Right lung (tissue), 10 donors: ENCODE results near the gene ALDH2. TPM values are rescaled to one million over a fixed set of nuclear protein-coding genes. Genes with fewer than 3 reads are reported as not detected.
"Not testable (repeated sequence)": the region's sequence is repeated elsewhere in the genome, so short reads cannot be mapped to it uniquely, and the experiment has no call there.

Source experiments
- DNase-seq, 2 donors: peaks; one replicate each; pipeline ENCODE4 v3.0.0-alpha.2; 2013
- long read RNA-seq, 8 donors: transcript quantifications; one replicate each; lab custom pipeline, GENCODE V29; 2026
- polyA plus RNA-seq, 5 donors: library from polyadenylated mRNA; unstranded; fragments of 120-200 nt; gene quantifications; one replicate each; pipeline versions ENCODE4 v1.2.1 to v1.2.3, GENCODE V29; 2013; ENCODE audit warnings: inconsistent platforms in 1 of 5, low replicate concordance in 1 of 5; ENCODE audit not compliant: insufficient read length in 5 of 5, insufficient read depth in 1 of 5

Gene ALDH2
- 100 to 1,000 TPM in 2 of 5 donors, 10 to 100 TPM in 3; 79.3 to 103 (median 97.8) TPM for polyA plus RNA-seq
- long read RNA-seq, donor 1, full-length matches to known transcripts: 41 of 78 reads
- long read RNA-seq, donor 1, partial matches to known transcripts: 37 of 78 reads
- long read RNA-seq, donor 1, other reads (novel, unspliced or antisense): 0 of 78 reads
- long read RNA-seq, donor 2, full-length matches to known transcripts: 20 of 26 reads
- long read RNA-seq, donor 2, partial matches to known transcripts: 6 of 26 reads
- long read RNA-seq, donor 2, other reads (novel, unspliced or antisense): 0 of 26 reads
- long read RNA-seq, donor 3, full-length matches to known transcripts: 31 of 63 reads
- long read RNA-seq, donor 3, partial matches to known transcripts: 32 of 63 reads
- long read RNA-seq, donor 3, other reads (novel, unspliced or antisense): 0 of 63 reads
- long read RNA-seq, donor 4, full-length matches to known transcripts: 18 of 27 reads
- long read RNA-seq, donor 4, partial matches to known transcripts: 9 of 27 reads
- long read RNA-seq, donor 4, other reads (novel, unspliced or antisense): 0 of 27 reads
- long read RNA-seq, donor 5, full-length matches to known transcripts: 28 of 28 reads
- long read RNA-seq, donor 5, partial matches to known transcripts: 0 of 28 reads
- long read RNA-seq, donor 5, other reads (novel, unspliced or antisense): 0 of 28 reads
- long read RNA-seq, donor 6, full-length matches to known transcripts: 31 of 36 reads
- long read RNA-seq, donor 6, partial matches to known transcripts: 5 of 36 reads
- long read RNA-seq, donor 6, other reads (novel, unspliced or antisense): 0 of 36 reads
- long read RNA-seq, donor 7, full-length matches to known transcripts: 27 of 27 reads
- long read RNA-seq, donor 7, partial matches to known transcripts: 0 of 27 reads
- long read RNA-seq, donor 7, other reads (novel, unspliced or antisense): 0 of 27 reads
- long read RNA-seq, donor 8, full-length matches to known transcripts: 11 of 11 reads
- long read RNA-seq, donor 8, partial matches to known transcripts: 0 of 11 reads
- long read RNA-seq, donor 8, other reads (novel, unspliced or antisense): 0 of 11 reads

DNA sequence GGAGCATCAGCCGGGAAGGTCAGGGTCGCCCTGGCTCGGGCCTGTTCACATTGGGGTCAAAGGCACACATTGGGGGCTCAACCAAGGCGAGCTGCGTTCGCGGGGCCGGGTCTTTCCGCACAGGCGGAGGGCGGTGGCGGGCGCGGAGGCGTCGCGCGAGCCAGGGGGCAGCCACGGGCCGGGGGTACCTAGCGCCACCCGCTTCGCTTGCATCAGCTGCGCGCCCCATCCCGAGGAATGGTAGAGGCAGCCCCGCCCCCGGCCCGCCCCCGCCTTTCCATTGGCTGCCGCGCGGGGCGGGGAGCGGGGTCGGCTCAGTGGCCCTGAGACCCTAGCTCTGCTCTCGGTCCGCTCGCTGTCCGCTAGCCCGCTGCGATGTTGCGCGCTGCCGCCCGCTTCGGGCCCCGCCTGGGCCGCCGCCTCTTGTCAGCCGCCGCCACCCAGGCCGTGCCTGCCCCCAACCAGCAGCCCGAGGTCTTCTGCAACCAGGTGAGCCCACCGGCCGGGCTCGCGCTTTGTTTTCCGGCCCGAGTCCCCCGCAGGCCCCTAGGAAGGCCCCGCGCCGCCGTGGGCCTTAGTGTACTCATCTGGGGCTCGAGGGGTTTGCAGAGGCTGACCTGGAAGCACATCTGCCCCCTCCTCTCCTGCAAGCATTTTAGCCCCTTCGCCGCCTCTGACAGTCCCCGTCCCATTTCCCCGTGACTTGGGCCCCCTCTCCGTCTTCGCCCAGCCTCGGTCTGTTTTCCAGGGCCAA is at the start of gene ALDH2:
ALDH2 (plus strand) TSS at position 326 of the 754 bp plus-strand sequence; CDS start at position 376, 50 bp downstream.
- DNase-seq: peak; percentile 83 to 84

DNA sequence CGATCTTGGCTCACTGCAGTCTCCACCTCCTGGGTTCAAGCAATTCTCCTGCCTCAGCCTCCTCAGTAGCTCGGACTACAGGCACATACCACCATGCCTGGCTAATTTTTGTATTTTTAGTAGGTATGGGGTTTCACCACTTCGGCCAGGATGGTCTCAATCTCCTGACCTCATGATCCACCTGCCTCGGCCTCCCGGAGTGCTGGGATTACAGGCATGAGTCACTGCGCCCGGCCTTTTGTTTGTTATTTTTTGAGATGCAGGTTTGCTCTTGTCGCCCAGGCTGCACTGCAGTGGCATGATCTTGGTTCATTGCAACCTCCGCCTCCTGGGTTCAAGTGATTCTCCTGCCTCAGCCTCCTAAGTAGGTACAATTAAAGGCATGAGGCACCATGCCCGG is 47.4 kb upstream of the ALDH2 start:
- not testable (repeated sequence) for DNase-seq

- DNase-seq: no peak
These were observed 46.3 kb upstream of the ALDH2 start for GRCh38 chr12:111720457-111720856.

GRCh38 chr12:111723646-111724360 is 42.9 kb upstream of the ALDH2 start:
- not testable (repeated sequence) for DNase-seq

GRCh38 chr12:111728795-111729194 is 37.9 kb upstream of the ALDH2 start:
- DNase-seq: no peak

DNA sequence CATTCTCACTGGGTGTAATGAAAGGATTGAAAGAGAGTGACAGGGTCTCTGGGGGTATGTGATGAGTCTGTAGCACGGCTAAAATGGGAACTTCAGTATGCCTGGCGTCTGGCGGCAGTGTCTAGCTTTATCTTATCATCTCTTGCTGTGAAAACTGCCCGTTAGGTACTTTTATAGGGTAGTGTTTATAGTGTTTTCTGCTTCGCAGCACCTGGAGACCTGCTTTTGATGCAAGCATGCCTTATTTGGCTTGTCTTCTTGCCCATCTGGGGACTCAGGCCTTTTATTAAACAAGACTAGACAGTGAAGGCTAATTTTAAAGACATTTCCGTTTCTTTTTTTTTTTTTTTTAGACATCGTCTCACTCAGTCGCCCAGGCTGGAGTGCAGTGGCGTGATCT is 36.3 kb upstream of the ALDH2 start:
- no peak for DNase-seq

- no peak for DNase-seq
These were observed 33.9 kb upstream of the ALDH2 start for GRCh38 chr12:111732786-111733185.

GRCh38 chr12:111733340-111733915 is 33.3 kb upstream of the ALDH2 start:
- no peak for DNase-seq

DNA sequence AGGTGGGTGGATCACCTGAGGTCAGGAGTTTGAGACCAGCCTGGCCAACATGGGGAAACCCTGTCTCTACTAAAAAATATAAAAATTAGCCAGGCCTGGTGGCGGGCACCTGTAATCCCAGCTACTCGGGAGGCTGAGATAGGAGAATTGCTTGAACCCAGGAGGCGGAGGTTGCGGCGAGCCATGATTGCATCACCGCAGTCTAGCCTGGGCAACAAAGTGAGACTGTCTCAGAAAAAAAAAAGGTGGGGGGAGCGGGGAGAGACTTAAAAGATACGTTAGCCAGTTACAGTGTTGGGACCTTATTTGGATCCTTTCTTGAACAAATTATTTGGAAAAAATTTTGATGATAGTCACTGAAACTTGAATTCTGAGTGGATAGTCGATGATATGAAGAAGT is 27.2 kb upstream of the ALDH2 start:
- DNase-seq: not testable (repeated sequence)

- no peak for DNase-seq
These were observed 25.4 kb upstream of the ALDH2 start for GRCh38 chr12:111741235-111741812.

DNA sequence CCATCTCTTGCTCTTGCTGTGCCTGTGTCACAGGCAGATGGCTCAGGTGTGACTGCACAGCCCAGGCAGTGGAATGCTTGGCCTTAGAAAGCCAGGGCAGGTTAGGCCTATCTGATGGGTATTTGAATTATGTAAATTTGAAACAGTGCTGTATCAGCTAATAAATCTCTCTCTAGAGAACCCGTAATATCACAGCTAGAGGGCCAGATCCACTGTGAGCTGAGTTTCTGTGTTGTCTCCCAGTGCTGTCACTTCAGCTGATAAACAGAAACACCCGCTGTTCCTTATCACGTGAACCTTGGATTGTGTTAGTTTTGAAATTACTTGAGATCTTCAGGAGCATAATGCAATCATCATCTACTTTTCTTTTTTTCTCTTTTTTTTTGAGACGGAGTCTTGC is 21.5 kb upstream of the ALDH2 start:
- DNase-seq: no peak

- DNase-seq: no peak
These were observed 19.4 kb upstream of the ALDH2 start for GRCh38 chr12:111747333-111747732.

DNA sequence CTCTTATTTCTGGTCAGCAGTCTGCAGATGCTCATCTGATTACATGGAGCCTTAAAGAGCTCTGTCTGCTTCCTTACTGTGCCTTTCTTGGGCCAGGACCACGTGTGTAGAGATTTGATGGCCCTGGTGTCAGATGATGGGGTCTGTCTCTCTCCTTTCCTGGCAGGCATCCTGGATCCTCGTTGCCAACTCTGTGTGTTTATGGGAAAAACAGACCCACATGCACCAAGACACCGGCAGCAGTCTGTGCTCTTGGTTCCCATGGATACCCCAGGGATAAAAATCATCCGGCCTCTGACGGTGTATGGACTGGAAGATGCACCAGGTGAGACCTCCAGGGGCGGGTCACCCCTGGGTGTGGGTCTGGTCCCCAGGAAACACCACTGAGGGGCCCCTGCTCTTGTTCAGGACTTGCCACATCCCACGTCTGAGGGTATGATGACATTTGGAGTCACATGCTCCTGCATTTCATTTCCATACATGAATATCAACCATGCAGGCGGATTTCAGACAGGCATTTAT is 18.5 kb upstream of the ALDH2 start:
- DNase-seq: no peak

DNA sequence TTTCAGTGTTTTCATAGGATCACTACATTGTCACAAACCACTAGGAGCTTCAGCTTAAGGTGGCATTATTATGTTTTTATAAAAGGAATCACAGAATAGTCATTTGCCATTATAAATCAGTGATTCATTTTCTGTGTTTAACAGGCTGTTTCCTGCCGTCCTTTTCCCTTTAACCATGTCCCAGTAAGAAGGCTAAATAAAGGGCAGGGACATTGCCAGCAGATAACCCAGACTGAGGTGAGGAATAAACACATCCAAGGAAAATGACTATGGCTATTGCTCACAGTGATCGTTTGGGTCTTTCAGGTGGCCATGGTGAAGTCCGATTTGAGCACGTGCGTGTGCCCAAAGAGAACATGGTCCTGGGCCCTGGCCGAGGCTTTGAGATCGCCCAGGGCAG is 17.9 kb upstream of the ALDH2 start:
- no peak for DNase-seq

DNA sequence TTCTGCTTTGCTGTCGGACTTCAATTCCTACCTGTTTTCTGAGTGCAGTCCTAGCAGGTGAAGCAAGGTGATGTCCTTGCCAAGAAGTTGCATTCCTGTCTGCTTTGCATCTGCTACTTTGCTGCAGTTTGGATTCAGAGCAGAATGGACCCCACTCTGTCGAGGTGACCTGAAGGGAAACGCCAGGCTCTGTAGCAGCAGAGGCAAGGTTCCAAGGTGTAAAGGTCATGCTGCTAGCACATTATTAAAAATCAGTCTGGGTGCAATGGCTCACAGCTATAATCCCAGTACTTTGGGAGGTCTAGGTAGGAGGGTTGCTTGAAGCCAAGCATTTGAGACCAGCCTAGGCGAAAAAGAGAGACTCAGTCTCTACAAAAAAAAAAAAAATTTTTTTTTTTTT is 17.3 kb upstream of the ALDH2 start:
- no peak for DNase-seq

DNA sequence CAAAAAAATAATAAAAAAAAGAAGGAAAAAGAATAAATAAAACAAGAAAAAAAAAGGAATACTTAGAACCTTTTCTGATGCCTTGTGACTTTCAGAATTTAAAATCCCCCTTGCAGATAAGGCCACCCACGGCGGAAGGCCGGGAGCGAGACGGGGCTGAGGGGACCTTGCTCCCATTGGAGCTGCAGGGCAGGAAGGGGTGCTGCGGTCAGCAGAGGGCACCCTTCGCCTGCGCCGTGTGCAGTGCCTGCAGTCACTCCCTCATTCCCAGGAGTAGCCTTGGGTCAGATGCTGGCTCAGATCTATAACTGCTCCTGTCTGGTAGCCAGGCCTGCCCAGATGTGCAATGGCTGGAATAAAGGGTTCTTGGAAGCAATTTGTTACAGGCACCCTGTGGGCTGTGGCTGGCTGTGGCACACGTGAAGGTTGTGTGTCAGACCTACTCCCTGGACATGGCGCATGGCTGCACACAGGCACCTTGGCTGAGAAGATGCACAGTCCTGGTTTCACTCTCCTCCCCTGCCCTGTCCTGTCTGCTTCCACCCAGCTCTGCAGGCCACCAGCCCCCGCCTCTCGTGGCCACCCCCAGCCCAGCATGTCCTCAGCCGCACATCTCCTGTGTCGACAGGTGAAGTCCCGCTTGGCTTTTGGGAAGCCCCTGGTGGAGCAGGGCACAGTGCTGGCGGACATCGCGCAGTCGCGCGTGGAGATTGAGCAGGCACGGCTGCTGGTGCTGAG is 13.4 kb upstream of the ALDH2 start:
- peak in 1 of 2 donors; percentile 53 for DNase-seq

- DNase-seq: no peak
These were observed 12.1 kb upstream of the ALDH2 start for GRCh38 chr12:111754671-111755070.

GRCh38 chr12:111756196-111756595 is 10.5 kb upstream of the ALDH2 start:
- no peak for DNase-seq

- no peak for DNase-seq
These were observed 10.1 kb upstream of the ALDH2 start for GRCh38 chr12:111756681-111757080.
